Measurements from ENCODE around the gene BDKRB2. TPM values are rescaled to one million over a fixed set of nuclear protein-coding genes. Genes with fewer than 3 reads are reported as not detected.

The BDKRB2 gene
- total and polyA plus RNA-seq, 2 of the 8 experiments (the other 6 are each of a cell fraction or from before 2014, with no cell fraction given), result 0.13 to 0.21 TPM

DNA sequence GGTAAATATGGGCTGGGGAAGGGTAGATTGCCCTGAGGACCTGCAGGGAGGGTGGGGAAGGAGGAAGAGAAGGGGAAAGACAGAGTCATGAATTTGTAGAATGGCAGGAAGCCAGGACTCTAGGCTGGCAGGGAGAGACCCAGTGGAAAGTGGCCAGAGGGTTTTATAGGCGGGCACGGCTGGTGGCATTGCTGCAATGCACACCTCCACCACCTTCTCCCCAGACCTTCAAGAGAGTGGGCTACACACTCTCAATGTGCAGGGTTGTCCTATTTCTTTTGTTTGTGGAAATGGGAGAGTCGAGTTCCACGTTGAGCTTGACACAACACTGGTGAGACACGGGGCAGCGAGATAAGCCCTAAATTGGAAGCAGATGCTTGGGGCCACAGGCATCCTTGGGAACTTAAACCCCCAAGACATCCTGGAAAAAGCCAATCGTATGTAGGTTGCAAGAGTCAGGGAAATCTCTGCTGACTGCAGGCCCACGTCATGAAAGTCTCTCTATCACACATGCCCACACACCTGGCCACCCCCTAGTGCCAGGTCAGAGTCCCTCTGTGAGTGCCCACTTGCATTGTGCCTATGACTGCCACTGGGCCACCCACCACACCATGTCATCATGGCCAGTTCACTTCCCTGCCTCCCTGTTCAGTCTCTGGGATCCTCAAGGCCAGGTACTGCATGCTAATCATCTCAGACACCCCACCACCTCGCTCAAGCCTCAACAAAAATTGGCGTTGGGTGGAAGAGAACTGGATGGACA lies 38.0 kb upstream of the BDKRB2 start (continued):
- TF ChIP-seq, protein P1, sequence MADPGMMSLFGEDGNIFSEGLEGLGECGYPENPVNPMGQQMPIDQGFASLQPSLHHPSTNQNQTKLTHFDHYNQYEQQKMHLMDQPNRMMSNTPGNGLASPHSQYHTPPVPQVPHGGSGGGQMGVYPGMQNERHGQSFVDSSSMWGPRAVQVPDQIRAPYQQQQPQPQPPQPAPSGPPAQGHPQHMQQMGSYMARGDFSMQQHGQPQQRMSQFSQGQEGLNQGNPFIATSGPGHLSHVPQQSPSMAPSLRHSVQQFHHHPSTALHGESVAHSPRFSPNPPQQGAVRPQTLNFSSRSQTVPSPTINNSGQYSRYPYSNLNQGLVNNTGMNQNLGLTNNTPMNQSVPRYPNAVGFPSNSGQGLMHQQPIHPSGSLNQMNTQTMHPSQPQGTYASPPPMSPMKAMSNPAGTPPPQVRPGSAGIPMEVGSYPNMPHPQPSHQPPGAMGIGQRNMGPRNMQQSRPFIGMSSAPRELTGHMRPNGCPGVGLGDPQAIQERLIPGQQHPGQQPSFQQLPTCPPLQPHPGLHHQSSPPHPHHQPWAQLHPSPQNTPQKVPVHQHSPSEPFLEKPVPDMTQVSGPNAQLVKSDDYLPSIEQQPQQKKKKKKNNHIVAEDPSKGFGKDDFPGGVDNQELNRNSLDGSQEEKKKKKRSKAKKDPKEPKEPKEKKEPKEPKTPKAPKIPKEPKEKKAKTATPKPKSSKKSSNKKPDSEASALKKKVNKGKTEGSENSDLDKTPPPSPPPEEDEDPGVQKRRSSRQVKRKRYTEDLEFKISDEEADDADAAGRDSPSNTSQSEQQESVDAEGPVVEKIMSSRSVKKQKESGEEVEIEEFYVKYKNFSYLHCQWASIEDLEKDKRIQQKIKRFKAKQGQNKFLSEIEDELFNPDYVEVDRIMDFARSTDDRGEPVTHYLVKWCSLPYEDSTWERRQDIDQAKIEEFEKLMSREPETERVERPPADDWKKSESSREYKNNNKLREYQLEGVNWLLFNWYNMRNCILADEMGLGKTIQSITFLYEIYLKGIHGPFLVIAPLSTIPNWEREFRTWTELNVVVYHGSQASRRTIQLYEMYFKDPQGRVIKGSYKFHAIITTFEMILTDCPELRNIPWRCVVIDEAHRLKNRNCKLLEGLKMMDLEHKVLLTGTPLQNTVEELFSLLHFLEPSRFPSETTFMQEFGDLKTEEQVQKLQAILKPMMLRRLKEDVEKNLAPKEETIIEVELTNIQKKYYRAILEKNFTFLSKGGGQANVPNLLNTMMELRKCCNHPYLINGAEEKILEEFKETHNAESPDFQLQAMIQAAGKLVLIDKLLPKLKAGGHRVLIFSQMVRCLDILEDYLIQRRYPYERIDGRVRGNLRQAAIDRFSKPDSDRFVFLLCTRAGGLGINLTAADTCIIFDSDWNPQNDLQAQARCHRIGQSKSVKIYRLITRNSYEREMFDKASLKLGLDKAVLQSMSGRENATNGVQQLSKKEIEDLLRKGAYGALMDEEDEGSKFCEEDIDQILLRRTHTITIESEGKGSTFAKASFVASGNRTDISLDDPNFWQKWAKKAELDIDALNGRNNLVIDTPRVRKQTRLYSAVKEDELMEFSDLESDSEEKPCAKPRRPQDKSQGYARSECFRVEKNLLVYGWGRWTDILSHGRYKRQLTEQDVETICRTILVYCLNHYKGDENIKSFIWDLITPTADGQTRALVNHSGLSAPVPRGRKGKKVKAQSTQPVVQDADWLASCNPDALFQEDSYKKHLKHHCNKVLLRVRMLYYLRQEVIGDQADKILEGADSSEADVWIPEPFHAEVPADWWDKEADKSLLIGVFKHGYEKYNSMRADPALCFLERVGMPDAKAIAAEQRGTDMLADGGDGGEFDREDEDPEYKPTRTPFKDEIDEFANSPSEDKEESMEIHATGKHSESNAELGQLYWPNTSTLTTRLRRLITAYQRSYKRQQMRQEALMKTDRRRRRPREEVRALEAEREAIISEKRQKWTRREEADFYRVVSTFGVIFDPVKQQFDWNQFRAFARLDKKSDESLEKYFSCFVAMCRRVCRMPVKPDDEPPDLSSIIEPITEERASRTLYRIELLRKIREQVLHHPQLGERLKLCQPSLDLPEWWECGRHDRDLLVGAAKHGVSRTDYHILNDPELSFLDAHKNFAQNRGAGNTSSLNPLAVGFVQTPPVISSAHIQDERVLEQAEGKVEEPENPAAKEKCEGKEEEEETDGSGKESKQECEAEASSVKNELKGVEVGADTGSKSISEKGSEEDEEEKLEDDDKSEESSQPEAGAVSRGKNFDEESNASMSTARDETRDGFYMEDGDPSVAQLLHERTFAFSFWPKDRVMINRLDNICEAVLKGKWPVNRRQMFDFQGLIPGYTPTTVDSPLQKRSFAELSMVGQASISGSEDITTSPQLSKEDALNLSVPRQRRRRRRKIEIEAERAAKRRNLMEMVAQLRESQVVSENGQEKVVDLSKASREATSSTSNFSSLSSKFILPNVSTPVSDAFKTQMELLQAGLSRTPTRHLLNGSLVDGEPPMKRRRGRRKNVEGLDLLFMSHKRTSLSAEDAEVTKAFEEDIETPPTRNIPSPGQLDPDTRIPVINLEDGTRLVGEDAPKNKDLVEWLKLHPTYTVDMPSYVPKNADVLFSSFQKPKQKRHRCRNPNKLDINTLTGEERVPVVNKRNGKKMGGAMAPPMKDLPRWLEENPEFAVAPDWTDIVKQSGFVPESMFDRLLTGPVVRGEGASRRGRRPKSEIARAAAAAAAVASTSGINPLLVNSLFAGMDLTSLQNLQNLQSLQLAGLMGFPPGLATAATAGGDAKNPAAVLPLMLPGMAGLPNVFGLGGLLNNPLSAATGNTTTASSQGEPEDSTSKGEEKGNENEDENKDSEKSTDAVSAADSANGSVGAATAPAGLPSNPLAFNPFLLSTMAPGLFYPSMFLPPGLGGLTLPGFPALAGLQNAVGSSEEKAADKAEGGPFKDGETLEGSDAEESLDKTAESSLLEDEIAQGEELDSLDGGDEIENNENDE (IDR thresholded peaks at IDR 0.05; ENCODE audit: insufficient replicate concordance, low read length), result no peak
- TF ChIP-seq SIN3A (conservative IDR thresholded peaks at IDR 0.05 in 1 of 2, IDR thresholded peaks at IDR 0.05 in 1 of 2; ENCODE audit: low read depth in 1 of 2, low read length in 2 of 2) (no peak), ASH2L (IDR thresholded peaks at IDR 0.05; ENCODE audit: low read length) (no peak), TEAD4 (IDR thresholded peaks at IDR 0.05; ENCODE audit: low read depth, low read length) (no peak), YY1 (IDR thresholded peaks at IDR 0.05; ENCODE audit: low read depth, low read length) (no peak), POLR2A (IDR thresholded peaks at IDR 0.05; ENCODE audit: control extremely low read depth in 1 of 2, low read depth in 2 of 2, low read length in 2 of 2) (no peak), JUND (IDR thresholded peaks at IDR 0.05; ENCODE audit: low read length) (no peak), GTF2F1 (IDR thresholded peaks at IDR 0.05; ENCODE audit: borderline replicate concordance, low read depth, low read length) (no peak), CEBPB (IDR thresholded peaks at IDR 0.05; ENCODE audit: low read depth, low read length) (no peak), SUZ12 (IDR thresholded peaks at IDR 0.05; ENCODE audit: low read length) (no peak), SP1 (IDR thresholded peaks at IDR 0.05; ENCODE audit: low read depth, low read length) (no peak), EZH2 (IDR thresholded peaks at IDR 0.05; ENCODE audit: low read depth, low read length, severe bottlenecking) (no peak)

Data from H1 (cell line).